Right ventricle myocardium superior (tissue), 1 donor: Measurements from ENCODE around the gene TMEM163. TPM values are rescaled to one million over a fixed set of nuclear protein-coding genes. Genes with fewer than 3 reads are reported as not detected.
"Not testable (repeated sequence)": the region's sequence is repeated elsewhere in the genome, so short reads cannot be mapped to it uniquely, and the experiment has no call there.

ENCODE experiments used
- ATAC-seq: fragments of 200-7000 bp; cut with Tn5 transposase; one replicate; pipeline ENCODE4 v1.9.1; 2020; ENCODE audit warnings: mild to moderate bottlenecking; ENCODE audit not compliant: poor library complexity
- DNase-seq: peaks from one replicate; pipeline ENCODE4 v3.0.0-alpha.2; 2020
- intact Hi-C: fragments of 100-400 bp; cut with DNase I; formaldehyde crosslinking; loops from one replicate; pipeline ENCODE4 v1.11.2; 2022
- long read RNA-seq: library from polyadenylated mRNA; unstranded; transcript quantifications from one replicate; pipeline ENCODE4 v2.0.0, GENCODE V29; 2021
- total RNA-seq: library from RNA; stranded (reverse); fragmentation: NEBNext Ultra II Directional; extraction: Animal tissue kit (Norgen Biotek cat#: 25700); gene quantifications from one replicate; pipeline ENCODE4 v1.2.1, GENCODE V29; 2021
- donor health status: DM: no; HTN: yes; CAD: no; lungs with severe emphysema.

Gene TMEM163
- total RNA-seq: 0.38 TPM
- long read RNA-seq, partial matches to known transcripts: 0 of 1 reads
- long read RNA-seq, other reads (novel, unspliced or antisense): 0 of 1 reads

- ATAC-seq (peak; percentile 52), DNase-seq (no peak)
- intact Hi-C loops: no loop called here
Observed at GRCh38 chr2:134718817-134719814, at the start of gene TMEM163. Gene TMEM163, minus strand, starts transcription at chr2:134719000.

GRCh38 chr2:134766583-134766982 is 47.8 kb upstream of the TMEM163 start:
- ATAC-seq: no peak
- DNase-seq: no peak
- intact Hi-C loops: loop anchor here (10.0 kb wide), 1 partner anchor 302 kb away; no protein-coding TSS in a partner anchor

GRCh38 chr2:134765987-134766386 is 47.2 kb upstream of the TMEM163 start:
- no peak for ATAC-seq
- no peak for DNase-seq
- intact Hi-C loops: loop anchor here (10.0 kb wide), 1 partner anchor 301 kb away; no protein-coding TSS in a partner anchor

- no peak for DNase-seq
- intact Hi-C loops: loop anchor here (10.0 kb wide), 1 partner anchor 299 kb away; no protein-coding TSS in a partner anchor
- no peak for ATAC-seq
Observed at GRCh38 chr2:134764164-134764563, 45.4 kb upstream of the TMEM163 start.

GRCh38 chr2:134763164-134763710 is 44.4 kb upstream of the TMEM163 start:
- DNase-seq: no peak
- ATAC-seq: no peak
- intact Hi-C loops: loop anchor here (10.0 kb wide), 1 partner anchor 298 kb away; no protein-coding TSS in a partner anchor

- ATAC-seq (no peak), DNase-seq (no peak)
- intact Hi-C loops: loop anchor here (10.0 kb wide), 1 partner anchor 298 kb away; no protein-coding TSS in a partner anchor
Observed at GRCh38 chr2:134762508-134762907, 43.7 kb upstream of the TMEM163 start.

- no peak for ATAC-seq
- DNase-seq: no peak
- intact Hi-C loops: loop anchor here (10.0 kb wide), 1 partner anchor 296 kb away; no protein-coding TSS in a partner anchor
Observed at GRCh38 chr2:134760385-134760784, 41.6 kb upstream of the TMEM163 start.

- intact Hi-C loops: no loop called here
- DNase-seq: no peak
- no peak for ATAC-seq
Observed at GRCh38 chr2:134758633-134759032, 39.8 kb upstream of the TMEM163 start.

GRCh38 chr2:134751981-134752380 is 33.2 kb upstream of the TMEM163 start:
- intact Hi-C loops, ATAC-seq, DNase-seq: not testable (repeated sequence)

GRCh38 chr2:134745546-134745945 is 26.7 kb upstream of the TMEM163 start:
- DNase-seq (no peak), ATAC-seq (no peak)
- intact Hi-C loops: no loop called here

- intact Hi-C loops: no loop called here
- no peak for DNase-seq
- ATAC-seq: no peak
Observed at GRCh38 chr2:134745023-134745422, 26.2 kb upstream of the TMEM163 start.

- DNase-seq (no peak), ATAC-seq (peak; percentile 62)
- intact Hi-C loops: no loop called here
Observed at GRCh38 chr2:134739879-134740301, 21.1 kb upstream of the TMEM163 start.

- ATAC-seq (no peak), DNase-seq (no peak)
- intact Hi-C loops: no loop called here
Observed at GRCh38 chr2:134739236-134739878, 20.6 kb upstream of the TMEM163 start.

GRCh38 chr2:134738141-134738870 is 19.5 kb upstream of the TMEM163 start:
- intact Hi-C loops: no loop called here
- peak; percentile 51 for ATAC-seq
- no peak for DNase-seq

GRCh38 chr2:134737671-134738070 is 18.9 kb upstream of the TMEM163 start:
- intact Hi-C loops: no loop called here
- no peak for ATAC-seq
- no peak for DNase-seq

- DNase-seq (no peak), ATAC-seq (no peak)
- intact Hi-C loops: no loop called here
Observed at GRCh38 chr2:134736167-134736880, 17.5 kb upstream of the TMEM163 start.

GRCh38 chr2:134728163-134728562 is 9.4 kb upstream of the TMEM163 start:
- no peak for ATAC-seq
- intact Hi-C loops: no loop called here
- no peak for DNase-seq

- intact Hi-C loops: no loop called here
- DNase-seq: no peak
- no peak for ATAC-seq
Observed at GRCh38 chr2:134727385-134727784, 8.6 kb upstream of the TMEM163 start.
